Astrocyte of the cerebellum (primary cell): ENCODE data around the gene AHNAK2.

Experiments used
- DNase-seq: peaks from one replicate; pipeline ENCODE4 v3.0.0-alpha.2; 2011; ENCODE audit warnings: low read depth
- H3K4me3 ChIP-seq: 2 replicates; pipeline ENCODE4 v1.5.1; 2011; ENCODE audit warnings: mild to moderate bottlenecking, low read depth, low read length, moderate library complexity
- in situ Hi-C: cut with HindIII; loops from 2 replicates; pipeline ENCODE4 v1.10.0; 2017; ENCODE audit warnings: low sequenced_read_pairs
- TF ChIP-seq, protein P1 (sequence below): IDR thresholded peaks from 2 replicates; pipeline ENCODE4 v1.5.1; 2012; ENCODE audit warnings: low read length, low read depth, moderate library complexity, mild to moderate bottlenecking; ENCODE audit errors: missing control alignments

Gene AHNAK2

DNA sequence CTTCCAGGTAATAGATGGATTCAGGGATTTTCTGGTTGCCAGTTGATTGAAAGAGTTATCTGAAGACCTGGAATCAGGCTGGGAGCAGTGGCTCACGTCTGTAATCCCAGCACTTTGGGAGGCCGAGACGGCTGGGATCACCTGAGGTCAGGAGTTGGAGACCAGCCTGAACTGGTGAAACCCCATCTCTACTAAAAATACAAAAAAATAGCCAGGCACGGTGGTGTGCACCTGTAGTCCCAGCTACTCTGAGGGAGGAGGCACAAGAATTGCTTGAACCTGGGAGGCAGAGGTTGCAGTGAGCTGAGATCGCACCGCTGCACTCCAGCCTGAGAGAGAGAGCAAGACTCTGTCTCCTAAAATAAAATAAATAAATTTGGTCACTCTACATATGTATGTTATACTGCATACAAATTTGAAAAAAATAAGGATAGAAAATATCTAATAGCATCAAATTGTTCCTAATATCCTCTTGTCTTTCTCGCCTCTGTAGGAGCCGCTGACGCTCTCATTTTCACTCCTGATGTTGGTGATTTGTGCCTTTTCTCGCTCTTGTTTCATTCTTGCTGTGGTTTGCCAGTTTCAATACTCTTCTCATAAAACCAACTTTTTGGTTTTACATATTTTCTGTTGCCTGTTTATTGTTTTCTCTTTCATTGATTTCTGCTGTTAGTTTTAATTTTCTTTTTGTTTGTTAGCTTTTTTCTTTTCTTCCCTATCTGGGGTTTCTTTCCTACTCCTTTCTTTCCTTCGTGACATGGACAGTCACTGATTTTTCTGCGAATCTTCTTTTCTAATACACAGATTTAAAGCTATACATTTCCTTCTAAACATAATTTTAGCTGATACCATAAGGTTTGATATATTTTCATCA is 77.3 kb downstream of the AHNAK2 start:
- no peak for DNase-seq
- TF ChIP-seq, protein P1, sequence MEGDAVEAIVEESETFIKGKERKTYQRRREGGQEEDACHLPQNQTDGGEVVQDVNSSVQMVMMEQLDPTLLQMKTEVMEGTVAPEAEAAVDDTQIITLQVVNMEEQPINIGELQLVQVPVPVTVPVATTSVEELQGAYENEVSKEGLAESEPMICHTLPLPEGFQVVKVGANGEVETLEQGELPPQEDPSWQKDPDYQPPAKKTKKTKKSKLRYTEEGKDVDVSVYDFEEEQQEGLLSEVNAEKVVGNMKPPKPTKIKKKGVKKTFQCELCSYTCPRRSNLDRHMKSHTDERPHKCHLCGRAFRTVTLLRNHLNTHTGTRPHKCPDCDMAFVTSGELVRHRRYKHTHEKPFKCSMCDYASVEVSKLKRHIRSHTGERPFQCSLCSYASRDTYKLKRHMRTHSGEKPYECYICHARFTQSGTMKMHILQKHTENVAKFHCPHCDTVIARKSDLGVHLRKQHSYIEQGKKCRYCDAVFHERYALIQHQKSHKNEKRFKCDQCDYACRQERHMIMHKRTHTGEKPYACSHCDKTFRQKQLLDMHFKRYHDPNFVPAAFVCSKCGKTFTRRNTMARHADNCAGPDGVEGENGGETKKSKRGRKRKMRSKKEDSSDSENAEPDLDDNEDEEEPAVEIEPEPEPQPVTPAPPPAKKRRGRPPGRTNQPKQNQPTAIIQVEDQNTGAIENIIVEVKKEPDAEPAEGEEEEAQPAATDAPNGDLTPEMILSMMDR, result no peak
- in situ Hi-C loops, result no loop called here
- H3K4me3 ChIP-seq, result no peak overlapping the region

DNA sequence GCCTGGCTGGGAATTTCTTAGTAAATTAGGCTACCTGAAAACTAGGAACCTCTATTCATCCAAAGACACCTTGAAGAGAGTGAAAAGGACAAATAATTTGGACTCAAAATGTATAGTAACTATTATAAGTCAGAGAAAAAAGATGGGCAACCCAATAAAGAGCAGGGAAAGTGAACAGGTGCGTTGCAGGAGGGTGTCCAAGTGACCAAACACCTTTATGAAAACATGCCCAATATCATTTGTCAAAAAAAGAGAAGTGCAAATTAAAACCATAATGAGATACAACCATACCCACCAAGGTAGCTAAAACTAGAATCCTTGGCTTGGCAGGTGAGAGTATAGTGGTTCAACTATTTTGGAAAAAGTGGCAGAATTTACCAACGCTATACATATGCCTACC is 78.4 kb downstream of the AHNAK2 start:
- in situ Hi-C loops, result no loop called here
- H3K4me3 ChIP-seq, result no peak overlapping the region
- TF ChIP-seq, protein P1, result no peak
- DNase-seq, result no peak

DNA sequence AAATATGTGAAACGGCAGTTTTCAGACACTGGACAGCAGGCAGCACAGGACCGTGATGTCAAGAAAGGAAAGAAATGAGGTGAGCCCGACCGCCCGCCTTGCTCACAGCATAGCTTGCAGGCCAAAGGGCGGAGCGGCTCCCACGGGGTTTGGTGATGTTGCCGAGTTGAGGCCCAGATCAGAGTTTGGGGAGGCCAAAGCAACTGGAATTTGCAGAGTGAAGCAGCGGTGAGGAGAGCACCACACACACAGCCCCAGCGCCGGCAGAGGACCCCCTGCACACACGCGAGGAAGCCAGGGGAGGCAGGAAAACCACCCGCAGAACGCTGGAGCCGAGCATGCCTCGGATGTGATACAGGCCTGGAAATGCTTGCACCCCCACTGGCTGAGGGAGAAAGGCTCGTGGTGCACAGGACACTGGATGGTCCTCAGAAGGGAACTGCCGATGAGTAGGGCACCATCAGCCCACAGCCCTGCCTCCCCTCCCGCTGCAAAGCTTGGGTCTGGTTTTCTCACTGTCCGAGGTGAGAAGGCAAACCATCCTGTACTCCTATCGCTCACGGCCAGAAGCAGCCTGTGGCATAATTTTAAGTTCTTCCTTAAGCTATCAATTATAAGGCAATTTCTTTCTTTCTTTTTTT is 79.2 kb downstream of the AHNAK2 start:
- no peak overlapping the region for H3K4me3 ChIP-seq
- in situ Hi-C loops, result no loop called here
- no peak for DNase-seq
- TF ChIP-seq, protein P1, result no peak

DNA sequence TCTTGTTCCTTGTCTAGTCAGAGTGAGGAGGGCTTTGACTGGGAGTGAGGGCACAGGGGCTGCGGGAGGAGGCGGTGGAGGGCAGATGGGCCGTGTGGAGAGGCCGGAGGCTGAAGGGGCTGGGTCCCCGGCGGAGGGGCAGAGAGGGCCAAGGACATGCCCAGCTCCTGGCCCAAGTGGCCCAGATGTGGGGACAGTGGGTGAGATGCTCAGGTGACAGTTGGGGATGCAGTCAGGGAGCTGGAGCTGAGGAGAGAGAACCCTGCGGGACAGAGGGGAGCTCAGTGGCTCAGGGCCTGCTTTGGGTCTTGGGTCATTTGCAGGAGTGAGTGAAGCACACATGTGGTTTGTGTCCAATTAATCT is 80.0 kb downstream of the AHNAK2 start:
- H3K4me3 ChIP-seq, result no peak overlapping the region
- no peak for DNase-seq
- TF ChIP-seq, protein P1, result no peak
- in situ Hi-C loops, result no loop called here

DNA sequence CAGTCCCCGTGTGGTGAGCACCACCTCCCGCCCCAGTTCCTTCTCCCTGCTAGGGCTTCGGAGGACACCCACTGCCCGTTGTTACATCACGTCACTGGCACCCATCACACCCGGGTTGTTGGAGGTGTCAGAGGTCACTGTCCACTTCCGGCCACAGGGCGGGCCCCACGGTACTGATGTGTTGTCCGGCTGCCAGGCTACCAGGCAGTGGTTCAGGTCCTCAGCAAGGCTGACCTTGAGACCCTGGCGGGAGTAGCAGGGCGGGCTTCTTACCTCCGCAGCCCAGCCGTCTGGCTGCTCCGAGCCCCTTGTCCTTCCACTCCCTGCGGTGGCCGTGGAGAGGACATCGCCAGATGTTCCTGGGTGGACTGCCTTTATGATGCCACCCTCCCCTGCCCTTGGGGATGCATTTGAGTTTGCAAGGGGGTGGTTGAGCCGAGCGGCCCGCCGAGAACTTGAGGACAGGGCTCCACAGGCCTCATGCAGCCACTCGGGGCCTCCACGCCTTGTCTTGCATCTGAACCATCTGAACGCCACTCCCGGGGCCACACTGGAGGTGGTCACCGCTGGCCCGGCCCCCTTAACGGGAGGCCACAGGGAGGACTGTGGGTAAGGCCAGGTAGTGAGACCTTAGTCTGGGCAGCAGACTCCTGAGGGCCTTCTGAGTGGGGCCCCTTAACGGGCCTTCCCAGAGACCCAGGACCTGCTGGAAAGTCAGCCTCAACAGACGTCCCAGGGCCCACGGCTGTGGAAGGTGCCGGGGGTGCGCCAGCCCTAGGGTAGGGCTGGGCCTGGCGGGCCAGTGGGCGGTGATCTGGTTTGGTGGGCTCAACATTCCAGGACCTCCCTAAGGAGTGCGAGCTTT is 80.6 kb downstream of the AHNAK2 start:
- TF ChIP-seq, protein P1, result no peak
- DNase-seq, result no peak
- no peak overlapping the region for H3K4me3 ChIP-seq
- in situ Hi-C loops, result no loop called here
